Caco-2 (cell line): Measurements from ENCODE around the gene INHA. TPM values are rescaled to one million over a fixed set of nuclear protein-coding genes. Genes with fewer than 3 reads are reported as not detected.

Source experiments
- BruUV-seq: library from RNA; stranded (reverse); fragments of 400-500 nt; replicated peaks from 2 replicates; lab custom pipeline; 2021; lab: Mats Ljungman, UMichigan
- CTCF ChIA-PET: fragments of 300-600 bp; sonication (Branson Sonifier 250); formaldehyde crosslinking; loops from one replicate; lab custom pipeline; 2022; ENCODE audit warnings: antibody characterized with exemption; lab: Charles Lee
- POLR2A ChIA-PET: fragments of 300-600 bp; sonication (Branson Sonifier 250); formaldehyde crosslinking; loops from one replicate; lab custom pipeline; 2022; ENCODE audit warnings: antibody characterized with exemption; lab: Charles Lee
- DNase-seq, 2 experiments: peaks; one replicate each; pipeline versions ENCODE4 v3.0.0 to v3.0.0-alpha.2; 2020 to 2022
- H3K27me3 ChIP-seq: replicated peaks from 2 replicates; pipeline ENCODE4 v1.6.0; 2011; ENCODE audit warnings: low read length; ENCODE audit not compliant: control insufficient read depth, insufficient read depth
- H3K36me3 ChIP-seq: 2 replicates; pipeline ENCODE4 v1.5.1; 2011; ENCODE audit warnings: low read length; ENCODE audit not compliant: control insufficient read depth, insufficient read depth
- H3K4me1 ChIP-seq: fragments of 250-450 bp; sonication (Bioruptor Pico); 2 replicates; pipeline ENCODE4 v1.5.1; 2020; ENCODE audit warnings: mild to moderate bottlenecking
- H3K4me3 ChIP-seq: 2 replicates; pipeline ENCODE4 v1.5.1; 2011; ENCODE audit warnings: low read depth, mild to moderate bottlenecking, control low read depth, low read length
- H3K9me3 ChIP-seq: fragments of 250-450 bp; sonication (Bioruptor Pico); 2 replicates; pipeline ENCODE4 v1.5.1; 2020; ENCODE audit warnings: mild to moderate bottlenecking, moderate library complexity
- H3K27ac Mint-ChIP-seq: one replicate; pipeline ENCODE4 v1.8.0; 2022; ENCODE audit warnings: mixed read lengths; ENCODE audit not compliant: unreplicated experiment
- H3K27me3 Mint-ChIP-seq: one replicate; pipeline ENCODE4 v1.8.0; 2022; ENCODE audit warnings: mixed read lengths; ENCODE audit not compliant: insufficient read depth, unreplicated experiment
- H3K36me3 Mint-ChIP-seq: one replicate; pipeline ENCODE4 v1.8.0; 2022; ENCODE audit warnings: mild to moderate bottlenecking, mixed read lengths; ENCODE audit not compliant: insufficient read depth, unreplicated experiment
- H3K4me1 Mint-ChIP-seq: one replicate; pipeline ENCODE4 v1.8.0; 2022; ENCODE audit warnings: low read depth, mixed read lengths; ENCODE audit not compliant: unreplicated experiment
- H3K4me3 Mint-ChIP-seq: one replicate; pipeline ENCODE4 v1.8.0; 2022; ENCODE audit warnings: mild to moderate bottlenecking, moderate library complexity, mixed read lengths; ENCODE audit not compliant: unreplicated experiment
- H3K9me3 Mint-ChIP-seq: one replicate; pipeline ENCODE4 v1.8.0; 2022; ENCODE audit warnings: mixed read lengths; ENCODE audit not compliant: unreplicated experiment
- CTCF ChIP-seq, 2 experiments: fragments of 200-600 bp in 1 of 2; IDR thresholded peaks; 1 replicate in 1 of 2; 2 replicates in 1 of 2; pipeline versions ENCODE4 v1.5.1 to v1.8.0; 2011 to 2022; ENCODE audit warnings: antibody characterized with exemption in 1 of 2, control low read depth in 1 of 2, inconsistent platforms in 1 of 2, low read depth in 1 of 2, low read length in 1 of 2, mild to moderate bottlenecking in 1 of 2, moderate library complexity in 1 of 2; ENCODE audit not compliant: insufficient read depth in 1 of 2, severe bottlenecking in 1 of 2, unreplicated experiment in 1 of 2
- intact Hi-C: fragments of 100-400 bp; cut with micrococcal nuclease; formaldehyde crosslinking; loops from one replicate; pipeline ENCODE4 v1.10.0; 2022; ENCODE audit not compliant: unreplicated experiment
- microRNA-seq: library from miRNA; unstranded; fragments of <30 nt; microRNA quantifications from one replicate; pipeline ENCODE4 v1.2.0, GENCODE V29; 2022
- total RNA-seq: library from RNA; stranded (reverse); gene quantifications from 2 replicates; pipeline ENCODE4 v1.2.3, GENCODE V29; 2022

The INHA gene
- total RNA-seq, 1 experiment from 2014 or later, result 1.5 TPM

GRCh38 chr2:219622472-219622871, 50.4 kb downstream of the INHA start:
- DNase-seq, result no peak
- Histone ChIP-seq H3K9me3 (no peaks in the 10 kb centered on the region), H3K4me1 (no peaks in the 10 kb centered on the region), H3K27me3 (no peaks in the 10 kb centered on the region), H3K36me3 (no peaks in the 10 kb centered on the region), H3K4me3 (no peak overlapping the region)
- no peak for TF ChIP-seq CTCF (IDR thresholded peaks at IDR 0.05; ENCODE audit: insufficient read depth in 1 of 2, low read depth in 1 of 2, low read length in 1 of 2, severe bottlenecking in 1 of 2, unreplicated experiment in 1 of 2)
- H3K9me3 Mint-ChIP-seq, result no peaks in the 10 kb centered on the region
- H3K36me3 Mint-ChIP-seq, result no peaks in the 10 kb centered on the region
- no peak overlapping the region for H3K27ac Mint-ChIP-seq
- CTCF ChIA-PET, result no interaction called here
- no peaks in the 10 kb centered on the region for H3K27me3 Mint-ChIP-seq
- POLR2A ChIA-PET, result no interaction called here
- H3K4me3 Mint-ChIP-seq, result no peak overlapping the region
- intact Hi-C loops, result no loop called here
- no TSS peak for BruUV-seq
- no peaks in the 10 kb centered on the region for H3K4me1 Mint-ChIP-seq

- H3K4me1 Mint-ChIP-seq, result no peaks in the 10 kb centered on the region
- POLR2A ChIA-PET, result no interaction called here
- H3K4me3 Mint-ChIP-seq, result no peak overlapping the region
- H3K27ac Mint-ChIP-seq, result no peak overlapping the region
- Histone ChIP-seq H3K4me1 (no peaks in the 10 kb centered on the region), H3K36me3 (no peaks in the 10 kb centered on the region), H3K4me3 (no peak overlapping the region), H3K9me3 (no peaks in the 10 kb centered on the region), H3K27me3 (no peaks in the 10 kb centered on the region)
- TF ChIP-seq CTCF (IDR thresholded peaks at IDR 0.05; ENCODE audit: insufficient read depth in 1 of 2, low read depth in 1 of 2, low read length in 1 of 2, severe bottlenecking in 1 of 2, unreplicated experiment in 1 of 2), result no peak
- DNase-seq, result no peak
- H3K9me3 Mint-ChIP-seq, result no peaks in the 10 kb centered on the region
- intact Hi-C loops, result no loop called here
- CTCF ChIA-PET, result no interaction called here
- H3K36me3 Mint-ChIP-seq, result peaks cover 6% of the 10 kb centered on the region
- no TSS peak for BruUV-seq
- no peaks in the 10 kb centered on the region for H3K27me3 Mint-ChIP-seq
These were observed 52.5 kb downstream of the INHA start for GRCh38 chr2:219624565-219624964.

GRCh38 chr2:219625179-219625578, 53.1 kb downstream of the INHA start:
- no peak overlapping the region for H3K27ac Mint-ChIP-seq
- CTCF ChIA-PET, result no interaction called here
- POLR2A ChIA-PET, result no interaction called here
- no peaks in the 10 kb centered on the region for H3K9me3 Mint-ChIP-seq
- no peak overlapping the region for H3K4me3 Mint-ChIP-seq
- Histone ChIP-seq H3K9me3 (no peaks in the 10 kb centered on the region), H3K36me3 (no peaks in the 10 kb centered on the region), H3K27me3 (no peaks in the 10 kb centered on the region), H3K4me1 (no peaks in the 10 kb centered on the region), H3K4me3 (no peak overlapping the region)
- no peak for DNase-seq
- no peaks in the 10 kb centered on the region for H3K4me1 Mint-ChIP-seq
- no peak for TF ChIP-seq CTCF (IDR thresholded peaks at IDR 0.05; ENCODE audit: insufficient read depth in 1 of 2, low read depth in 1 of 2, low read length in 1 of 2, severe bottlenecking in 1 of 2, unreplicated experiment in 1 of 2)
- BruUV-seq, result no TSS peak
- intact Hi-C loops, result no loop called here
- peaks cover 6% of the 10 kb centered on the region for H3K36me3 Mint-ChIP-seq
- no peaks in the 10 kb centered on the region for H3K27me3 Mint-ChIP-seq

Small RNAs within 50 kb of the gene (microRNA-seq; reads per million reads assigned to microRNA genes)
- not detected for gene MIR3132

Other genes starting within 250 kb of the INHA start
- gene RESP18, start 239.6 kb upstream of the INHA start, total RNA-seq, result not detected in 2 replicates
- 102 and 103 TPM in 2 replicates for gene DNPEP, start 184.4 kb upstream of the INHA start, total RNA-seq
- 0.86 TPM in 1 of 2 replicates, not detected in the other for gene DES, start 153.9 kb upstream of the INHA start, total RNA-seq
- 17.2 and 18.6 TPM in 2 replicates for gene SPEG, start 137.5 kb upstream of the INHA start, total RNA-seq
- 51.0 and 53.7 TPM in 2 replicates for gene GMPPA, start 73.4 kb upstream of the INHA start, total RNA-seq
- 0.16 and 0.19 TPM in 2 replicates for gene ASIC4, start 57.8 kb upstream of the INHA start, total RNA-seq
- gene CHPF, start 28.5 kb upstream of the INHA start, total RNA-seq, result 26.4 and 27.3 TPM in 2 replicates
- gene TMEM198, start 28.3 kb upstream of the INHA start, total RNA-seq, result 8.5 and 9.1 TPM in 2 replicates
- 56.2 and 57.6 TPM in 2 replicates for gene OBSL1, start 771 bp upstream of the INHA start, total RNA-seq
- 21.7 and 24.3 TPM in 2 replicates for gene STK11IP, start 25.5 kb downstream of the INHA start, total RNA-seq
- gene SLC4A3, start 55.3 kb downstream of the INHA start, total RNA-seq, result 6.1 and 6.2 TPM in 2 replicates